HG03520 (cell line): Measurements from ENCODE around the gene AGBL1.
"Not testable (repeated sequence)": the region's sequence is repeated elsewhere in the genome, so short reads cannot be mapped to it uniquely, and the experiment has no call there.

ENCODE experiments used
- ATAC-seq: cut with Tn5 transposase; IDR thresholded peaks from one replicate; pipeline ENCODE4 v1.9.1; 2021; ENCODE audit warnings: mild to moderate bottlenecking, moderate library complexity; ENCODE audit not compliant: unreplicated experiment

AGBL1 gene

DNA sequence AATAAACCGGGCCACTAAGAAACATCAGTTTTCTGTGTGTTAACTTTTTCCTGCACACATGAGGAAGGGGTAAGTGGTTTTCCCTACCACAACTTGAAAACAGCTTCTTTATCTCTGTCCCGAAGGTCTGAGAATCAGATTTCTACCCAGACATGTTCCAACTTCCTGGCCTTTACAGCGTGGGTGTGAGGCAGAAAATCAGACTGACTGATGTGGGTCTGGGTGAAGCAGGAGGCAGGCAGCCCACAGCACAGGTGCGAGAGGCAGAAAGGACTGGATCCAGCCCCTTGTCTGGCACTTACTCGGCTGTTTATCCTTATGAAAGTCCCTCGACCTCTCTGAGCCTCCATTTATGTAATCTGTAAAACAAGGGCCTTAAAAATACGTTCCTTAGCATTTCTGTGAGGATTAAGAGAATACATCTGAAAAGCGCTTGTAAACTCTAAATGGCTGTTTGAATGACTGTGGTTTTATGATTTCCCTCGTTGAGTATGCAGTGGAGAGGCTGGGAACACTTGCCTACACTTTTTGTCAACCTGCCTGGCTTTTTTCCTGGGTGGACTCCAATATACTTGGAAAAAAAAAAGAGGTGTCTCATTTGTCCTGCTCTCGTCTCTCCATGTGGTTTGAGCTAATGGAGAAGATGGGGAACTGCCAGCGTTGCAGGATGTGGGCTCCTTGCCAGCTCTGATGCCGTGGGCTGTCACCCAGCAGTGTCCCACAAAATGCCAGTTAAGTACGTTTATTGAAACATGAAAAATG, 3.1 kb downstream of the AGBL1 start:
- no peak for ATAC-seq

DNA sequence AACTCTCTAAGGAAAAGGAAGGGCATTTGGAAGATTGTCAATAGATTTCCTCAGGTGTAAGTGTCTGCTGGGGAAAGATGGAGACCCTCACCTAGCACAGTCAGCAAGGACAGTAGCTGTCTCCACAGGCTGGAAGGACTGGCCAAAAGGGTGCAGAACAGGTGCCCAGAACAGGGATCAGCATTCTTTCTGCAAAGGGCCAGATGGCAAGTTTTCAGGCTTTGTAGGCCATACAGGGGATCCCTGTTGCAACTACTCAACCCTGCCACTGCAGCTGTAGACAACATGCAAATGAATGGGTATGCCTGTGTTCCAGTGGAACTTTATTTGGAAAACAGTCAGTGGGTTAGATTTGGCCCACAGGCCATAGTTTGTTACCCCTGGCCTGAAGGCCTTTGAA, 8.1 kb downstream of the AGBL1 start:
- ATAC-seq = no peak

DNA sequence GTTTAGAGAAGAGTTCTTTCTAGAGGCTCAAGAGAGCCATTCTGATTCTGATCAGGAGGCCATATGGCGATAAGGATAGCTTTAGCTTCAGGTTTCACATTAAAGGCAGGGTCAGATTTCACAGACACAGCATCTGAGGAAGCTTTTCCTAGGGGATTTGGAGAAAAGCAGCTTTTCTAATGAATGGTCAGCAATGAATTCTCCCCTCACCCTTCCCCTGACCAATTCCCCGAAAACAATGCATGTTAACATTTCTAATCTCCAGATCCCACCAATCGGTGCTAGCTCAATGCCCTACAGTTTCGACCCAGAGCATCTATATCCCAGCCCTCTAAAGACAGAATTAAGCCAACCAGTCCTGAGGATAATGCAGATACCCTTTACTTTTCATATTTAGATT, 9.8 kb downstream of the AGBL1 start:
- ATAC-seq = no peak

DNA sequence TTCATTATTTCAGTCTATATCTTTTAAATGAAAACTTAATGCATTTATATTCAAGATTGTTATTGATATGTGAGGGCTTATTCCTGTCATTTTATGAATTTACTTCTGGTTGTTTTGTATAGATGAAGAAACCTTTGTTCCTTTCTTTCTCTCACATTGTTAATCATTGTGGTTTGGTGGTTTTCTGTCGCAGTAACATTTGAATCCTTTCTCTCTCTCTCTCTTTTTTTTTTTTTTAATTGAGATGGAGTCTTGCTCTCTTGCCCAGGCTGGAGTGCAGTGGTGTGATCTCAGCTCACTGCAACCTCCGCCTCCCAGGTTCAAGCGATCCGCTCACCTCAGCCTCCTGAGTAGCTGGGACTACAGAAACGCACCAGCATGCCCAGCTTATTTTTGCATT, 22.1 kb downstream of the AGBL1 start:
- no peak for ATAC-seq

DNA sequence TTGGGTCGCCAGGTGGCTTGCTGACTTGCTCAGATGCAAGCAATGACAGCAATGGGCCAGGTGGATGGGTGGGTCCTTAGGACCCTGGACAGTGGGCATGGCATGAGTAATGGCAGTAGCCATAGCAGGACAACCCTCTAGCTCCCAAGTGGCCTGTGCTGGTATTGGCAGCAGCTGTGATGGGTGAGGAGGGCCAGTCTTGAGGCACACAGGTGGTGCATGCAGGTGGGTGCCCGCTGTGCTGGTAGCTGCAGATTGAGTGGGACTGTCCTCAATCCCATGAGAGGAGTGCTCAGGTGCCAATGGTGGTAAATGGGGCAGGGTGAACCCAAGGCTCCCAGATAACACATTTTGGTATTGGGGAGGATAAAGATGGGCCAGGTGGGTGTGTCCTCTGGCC, 24.2 kb downstream of the AGBL1 start:
- ATAC-seq = no peak

DNA sequence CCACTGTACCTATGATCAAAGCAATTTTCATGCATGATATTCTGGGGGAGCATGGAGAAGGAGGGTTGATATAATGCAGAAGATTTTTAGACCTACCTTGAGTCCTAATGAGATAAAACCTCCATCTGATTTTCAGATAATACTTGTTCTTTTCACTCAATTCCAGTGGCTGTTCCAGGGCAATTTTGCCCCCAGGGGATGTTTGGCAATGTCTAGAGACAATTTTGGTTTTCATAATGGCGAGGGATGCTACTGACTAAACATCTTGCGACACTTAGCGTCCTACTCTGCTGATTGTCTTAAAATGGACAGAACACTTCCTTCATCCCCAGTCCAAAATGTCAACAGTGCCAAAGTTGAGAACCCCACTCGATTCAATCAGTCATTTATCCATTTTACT, 26.6 kb downstream of the AGBL1 start:
- ATAC-seq = no peak

DNA sequence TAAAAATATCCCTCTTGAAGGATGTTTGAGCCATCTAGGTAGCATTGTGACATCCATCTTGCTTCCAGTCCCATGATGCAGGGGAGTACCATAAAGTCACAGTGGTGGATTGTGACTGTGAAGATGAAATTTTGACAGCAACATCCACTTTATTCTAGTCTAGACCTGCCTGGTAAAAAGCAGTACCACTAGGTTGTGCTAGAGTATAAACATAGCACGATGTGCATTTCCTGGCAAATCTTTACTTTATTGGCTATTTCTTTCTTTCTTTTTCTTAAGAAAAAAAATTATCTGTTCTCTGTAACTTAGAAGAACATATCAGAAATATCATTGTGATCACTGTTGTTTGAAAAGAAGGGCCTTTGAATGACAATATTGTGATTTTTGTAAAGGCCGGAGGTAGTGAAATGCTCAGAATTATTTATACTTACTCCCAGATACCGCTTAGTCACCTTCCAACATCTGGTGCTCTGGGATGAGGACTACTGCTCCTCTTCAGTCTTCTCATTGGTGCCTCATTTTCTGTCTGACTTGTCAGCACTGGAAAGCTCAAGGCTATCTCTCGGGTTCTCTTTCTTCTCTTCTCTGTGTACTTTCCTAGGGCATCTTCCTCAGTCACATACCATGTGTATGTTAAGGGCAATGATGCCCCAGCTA, 35.6 kb downstream of the AGBL1 start:
- no peak for ATAC-seq

DNA sequence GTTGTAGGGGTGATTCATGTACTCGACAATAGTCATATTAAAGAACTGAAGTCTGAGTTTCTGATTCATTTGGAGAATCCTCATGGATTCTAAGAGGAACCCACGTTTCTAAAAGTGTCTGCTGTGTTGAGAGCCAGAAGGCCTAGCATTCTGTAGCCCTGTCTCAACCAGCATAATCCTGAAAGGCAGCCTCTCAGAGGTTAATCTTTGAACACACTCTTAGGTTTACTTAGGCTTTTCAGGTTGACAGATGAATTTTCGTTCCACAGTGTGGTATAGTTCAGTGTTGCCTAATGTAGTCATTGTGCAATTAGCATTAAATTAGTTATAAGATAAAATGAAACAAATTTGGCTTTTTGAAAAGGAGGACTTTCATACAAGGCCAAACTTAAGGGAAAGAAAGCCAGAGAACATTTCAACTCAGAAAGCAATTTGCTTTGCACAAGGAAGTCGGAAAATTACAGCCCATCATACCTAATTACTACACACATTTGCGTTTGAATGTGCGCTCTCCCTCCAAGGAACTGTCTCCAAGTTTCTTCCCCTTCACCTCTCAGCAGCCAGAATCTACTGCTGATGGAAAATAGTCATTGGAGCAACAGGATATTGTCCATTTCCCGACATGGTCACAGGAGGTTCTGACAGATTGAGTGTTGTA, 42.0 kb downstream of the AGBL1 start:
- no peak for ATAC-seq

DNA sequence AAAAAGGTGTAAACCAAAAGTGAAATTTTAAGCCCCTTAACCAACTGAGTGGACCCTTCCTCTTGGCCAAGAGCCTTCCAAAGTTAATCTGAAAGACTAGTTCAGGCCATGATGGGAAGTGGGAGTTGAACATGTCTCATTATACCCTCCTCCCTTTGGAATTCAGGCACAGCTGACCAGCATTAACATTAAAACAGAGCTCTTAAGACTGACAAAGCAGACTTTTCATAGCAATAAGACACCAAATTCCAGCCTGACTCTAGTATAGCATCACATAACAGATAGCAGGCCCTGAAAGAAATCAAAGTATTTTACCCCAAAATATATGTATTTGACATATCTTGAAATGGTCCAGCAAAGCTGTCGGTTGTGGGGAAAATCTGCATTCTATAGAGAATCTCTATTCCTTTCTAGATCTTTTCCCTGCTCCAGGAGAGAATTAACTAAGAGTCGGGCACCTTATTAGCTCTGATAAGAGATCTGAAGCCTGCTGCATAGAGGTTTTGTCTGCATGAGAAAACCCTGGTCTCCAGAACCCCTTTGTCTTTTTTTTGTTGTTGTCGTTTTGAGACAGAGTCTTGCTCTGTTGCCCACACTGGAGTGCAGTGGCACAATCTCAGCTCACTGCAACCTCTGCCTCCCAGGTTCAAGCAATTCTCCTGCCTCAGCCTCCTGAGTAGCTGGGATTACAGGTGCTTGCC, 43.2 kb downstream of the AGBL1 start:
- not testable (repeated sequence) for ATAC-seq

DNA sequence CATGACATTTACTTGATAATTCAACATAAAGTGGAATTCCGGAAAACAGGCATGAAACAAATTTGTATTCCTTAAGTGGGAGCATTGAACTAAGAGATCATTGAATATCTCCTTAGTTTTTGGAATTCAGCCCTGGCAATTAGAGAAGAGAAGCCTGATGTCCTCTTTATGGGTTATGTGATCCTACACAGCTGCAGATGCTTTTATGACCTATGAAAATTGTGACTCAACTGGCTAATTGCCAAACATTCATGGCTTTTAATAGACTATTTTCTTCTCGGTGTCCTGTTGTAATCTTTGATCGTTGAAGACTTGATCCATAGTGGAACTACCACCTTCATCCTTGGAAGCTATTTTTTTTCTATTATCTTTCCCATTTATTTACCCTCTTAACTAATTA, 46.1 kb downstream of the AGBL1 start:
- ATAC-seq = no peak

DNA sequence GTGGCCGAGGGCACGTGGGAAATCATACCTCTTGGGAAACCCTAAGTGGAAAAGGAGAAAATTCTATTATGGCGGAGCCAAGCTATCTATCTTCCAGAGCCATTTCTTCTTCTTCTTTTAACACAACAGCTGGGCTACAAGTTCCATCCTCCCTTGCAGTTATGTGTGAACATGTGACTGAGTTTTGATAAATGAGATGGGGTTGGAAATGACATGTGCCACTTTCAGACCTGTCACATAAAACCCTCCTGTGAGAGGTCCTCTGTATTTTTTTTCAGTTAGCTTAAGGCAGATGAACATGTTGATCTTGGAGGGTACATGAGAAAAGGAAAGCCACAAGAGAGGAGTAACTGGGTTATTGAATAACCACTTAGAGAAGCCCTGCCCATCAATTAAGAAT, 47.9 kb downstream of the AGBL1 start:
- ATAC-seq = no peak

DNA sequence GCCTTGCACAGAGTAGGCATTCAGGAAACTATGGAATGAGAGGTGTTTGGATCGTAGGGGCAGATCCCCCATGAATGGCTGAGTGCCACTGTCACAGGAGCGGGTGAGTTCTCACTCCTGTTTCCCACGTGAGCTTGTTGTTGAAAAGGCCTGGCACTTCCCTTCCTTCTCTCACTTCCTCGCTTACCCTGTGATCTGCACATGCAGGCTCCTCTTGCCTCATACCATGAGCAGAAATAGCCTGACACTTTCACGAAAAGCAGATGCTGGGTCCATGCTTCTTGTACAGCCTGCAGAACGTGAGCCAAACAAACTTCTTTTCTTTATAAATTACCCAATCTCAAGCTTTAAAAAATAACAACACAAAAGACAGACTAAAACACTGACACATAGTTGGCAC, 55.4 kb downstream of the AGBL1 start:
- no peak for ATAC-seq

DNA sequence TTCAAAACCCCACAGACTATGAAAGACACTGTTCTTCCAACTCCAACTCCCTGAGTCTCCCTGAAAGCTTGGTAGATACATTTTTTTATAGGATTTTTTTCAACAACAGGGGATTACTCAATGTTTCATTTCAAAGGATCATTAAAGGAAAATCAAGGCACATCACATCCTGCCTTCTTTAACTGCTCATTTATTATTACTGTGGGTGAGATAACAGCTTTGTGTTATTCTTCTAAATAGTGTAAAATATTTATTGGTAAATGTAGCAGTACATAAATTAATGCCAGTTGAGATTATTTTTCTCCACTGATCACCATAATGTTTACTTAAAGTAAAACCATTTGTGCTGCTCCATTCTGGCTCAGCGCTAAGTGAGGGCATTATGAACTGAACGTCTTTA, 57.2 kb downstream of the AGBL1 start:
- no peak for ATAC-seq

DNA sequence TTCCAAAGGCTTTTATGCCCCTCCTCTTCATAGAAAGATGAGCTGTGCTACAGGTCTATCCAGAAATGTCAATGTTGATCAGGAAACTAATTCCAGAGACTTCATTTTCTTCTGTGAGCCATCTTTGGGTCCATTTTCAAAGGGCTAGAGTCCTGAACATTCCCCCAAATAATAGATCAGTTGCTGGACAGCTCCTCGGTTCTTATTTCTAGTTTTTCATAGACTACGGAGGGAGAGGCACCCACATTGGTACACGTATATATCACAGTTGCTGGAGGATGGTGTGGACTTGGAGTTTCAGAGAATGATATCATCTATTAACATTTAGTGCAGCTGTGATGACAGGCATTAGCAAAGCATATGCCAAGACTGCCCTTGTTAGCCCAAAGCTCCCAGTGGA, 59.1 kb downstream of the AGBL1 start:
- no peak for ATAC-seq

DNA sequence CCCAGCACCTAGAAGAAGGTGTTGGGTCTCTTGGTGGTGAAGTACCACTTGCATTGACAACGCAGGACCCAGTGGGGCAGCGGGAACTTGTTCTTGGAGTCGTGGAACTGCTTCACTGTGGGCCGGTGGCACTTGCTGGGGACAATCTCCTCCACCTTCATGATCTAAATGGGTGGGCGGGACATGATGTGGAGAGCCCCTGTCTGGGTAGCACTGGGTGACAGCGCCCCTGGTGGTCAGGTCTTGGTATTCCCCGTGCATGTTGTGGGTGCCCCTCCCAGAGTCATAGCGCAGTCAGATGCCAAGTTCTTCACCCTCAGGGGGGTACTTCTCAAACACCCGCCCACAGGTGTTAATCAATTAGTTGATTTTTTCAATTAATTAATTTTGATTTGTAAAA, 60.2 kb downstream of the AGBL1 start:
- no peak for ATAC-seq

DNA sequence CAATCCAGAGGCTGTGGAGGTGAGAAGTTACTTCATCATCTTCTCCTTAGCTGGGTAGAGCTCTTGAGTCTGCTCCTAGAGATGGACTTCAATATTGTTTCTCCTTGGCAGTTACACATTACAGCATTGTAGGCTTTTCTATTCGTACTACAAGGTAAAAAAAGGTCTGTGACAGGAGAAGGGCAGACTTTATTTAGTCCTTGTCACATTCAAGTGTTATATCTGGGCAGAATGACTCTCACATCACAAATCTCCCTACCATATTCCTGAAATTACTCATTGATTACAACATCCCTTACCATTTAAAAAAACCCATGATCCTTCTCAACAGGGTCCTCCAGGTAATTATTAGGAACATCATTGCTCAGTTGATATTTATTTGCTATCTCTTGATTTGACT, 75.0 kb downstream of the AGBL1 start:
- ATAC-seq = no peak

DNA sequence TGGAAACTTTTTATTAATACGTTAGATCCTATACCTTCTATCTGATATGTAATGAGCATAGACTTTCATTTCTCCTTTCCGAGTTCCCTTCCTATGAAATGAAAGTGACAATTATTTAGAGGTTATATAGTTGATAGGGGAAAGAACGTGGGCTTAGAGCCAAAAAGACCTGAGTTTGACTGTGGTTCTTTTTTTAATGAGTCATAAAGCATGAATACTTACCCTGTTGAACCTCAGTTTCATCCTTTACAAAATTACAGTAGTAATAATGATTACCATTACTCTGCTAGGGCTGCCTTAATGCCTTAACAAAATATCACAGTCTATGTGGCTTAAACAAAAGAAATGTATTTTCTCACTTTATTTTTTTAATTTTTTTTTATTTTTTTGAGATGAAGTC, 75.9 kb downstream of the AGBL1 start:
- no peak for ATAC-seq

DNA sequence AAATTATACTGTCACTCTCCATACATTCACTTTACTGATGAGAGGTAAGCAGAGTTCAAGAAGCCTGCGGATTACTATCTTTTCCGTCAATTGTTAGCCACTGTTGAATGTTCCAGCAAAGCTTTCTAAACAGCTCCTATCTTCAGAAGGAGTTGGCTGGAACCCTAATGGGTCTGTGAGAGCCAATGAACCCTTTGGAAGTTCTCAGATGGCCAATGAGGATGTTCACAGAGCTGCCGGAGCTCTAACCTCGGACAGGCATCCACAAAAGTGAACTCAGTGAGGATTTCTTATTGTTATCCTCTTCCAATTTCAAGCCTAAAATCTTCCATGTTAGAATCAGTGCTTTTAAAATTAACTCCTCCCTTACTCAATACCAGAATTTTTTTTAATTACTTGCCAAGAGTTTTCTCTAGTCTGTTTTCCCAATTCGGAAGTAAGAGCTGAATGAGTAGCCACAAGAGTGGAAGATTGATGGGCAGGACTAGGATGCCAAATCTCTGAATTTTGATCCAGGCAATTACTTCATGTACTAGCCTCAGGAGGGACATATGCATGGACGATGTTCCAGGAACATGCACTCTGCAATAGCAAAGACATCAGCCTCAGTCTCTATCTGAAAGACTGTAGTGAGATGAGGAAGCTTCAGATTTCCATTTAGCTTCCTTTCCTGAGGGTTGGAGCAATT, 78.1 kb downstream of the AGBL1 start:
- ATAC-seq = no peak

DNA sequence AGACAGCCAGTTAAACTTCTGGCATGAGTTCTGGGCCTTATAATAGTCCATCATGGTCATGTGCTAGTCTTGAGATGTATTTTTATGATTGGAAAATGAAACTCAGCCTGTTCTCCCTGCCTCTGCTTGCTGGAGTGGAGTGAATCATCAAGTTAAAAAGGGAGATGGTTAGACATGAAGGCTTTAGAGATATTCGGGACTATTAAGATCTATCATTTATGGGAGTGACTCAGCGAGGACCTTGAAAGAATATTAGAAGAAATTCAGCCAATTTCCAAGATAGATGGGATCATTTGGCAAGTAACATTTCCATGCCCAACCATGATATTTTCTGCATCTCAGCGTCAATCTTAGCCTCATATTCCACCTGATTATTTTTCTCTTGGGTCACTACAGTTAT, 79.8 kb downstream of the AGBL1 start:
- ATAC-seq = no peak

DNA sequence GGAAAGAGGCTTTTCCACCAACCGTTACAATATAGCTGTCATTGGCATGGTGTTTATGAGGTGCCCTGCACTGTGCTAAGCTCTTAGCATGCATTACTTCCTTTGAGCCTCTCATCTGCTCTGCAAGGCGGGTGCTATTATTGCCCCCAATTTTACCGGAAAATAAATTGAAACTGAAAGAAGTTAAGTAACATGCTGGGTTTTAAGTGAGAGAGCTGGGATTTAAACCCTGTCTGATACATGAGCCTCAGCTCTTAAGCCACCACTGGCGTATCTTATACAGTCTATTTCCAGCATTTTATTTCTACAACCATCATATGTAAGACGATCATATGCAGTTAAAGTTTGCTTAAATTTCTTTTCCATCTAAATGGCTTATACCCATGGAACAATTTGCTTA, 81.6 kb downstream of the AGBL1 start:
- ATAC-seq = no peak

DNA sequence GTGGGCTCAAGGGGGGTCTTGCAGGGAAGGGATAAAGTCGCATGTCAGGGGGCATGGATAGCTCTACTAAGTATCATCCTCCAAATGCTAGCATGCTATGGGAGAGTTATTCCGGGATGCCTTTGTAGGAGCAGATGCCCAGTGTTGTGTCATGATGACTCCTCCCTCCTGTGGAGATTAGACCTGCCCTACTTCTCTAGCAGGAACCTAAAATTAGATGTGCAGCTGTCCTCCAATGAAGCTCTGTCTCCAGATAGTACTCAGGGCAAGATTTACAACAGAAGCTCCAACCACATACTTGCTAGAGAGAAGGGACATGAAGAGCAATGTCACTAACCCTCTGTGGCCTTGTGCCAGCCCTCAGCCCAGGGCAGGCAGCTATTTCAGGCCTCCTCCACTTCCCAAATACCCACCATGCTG, 82.5 kb downstream of the AGBL1 start:
- ATAC-seq = no peak
